ENCODE results near the gene GAS6. TPM values are rescaled to one million over a fixed set of nuclear protein-coding genes. Genes with fewer than 3 reads are reported as not detected.
"Not testable (repeated sequence)": the region's sequence is repeated elsewhere in the genome, so short reads cannot be mapped to it uniquely, and the experiment has no call there.

GAS6 gene
- 42.9 and 102 TPM in 2 replicates for total RNA-seq (ENCODE audit: low replicate concordance)
- long read RNA-seq, partial matches to known transcripts: 13 of 21 reads
- long read RNA-seq, other reads (novel, unspliced or antisense): 4 of 21 reads

DNA sequence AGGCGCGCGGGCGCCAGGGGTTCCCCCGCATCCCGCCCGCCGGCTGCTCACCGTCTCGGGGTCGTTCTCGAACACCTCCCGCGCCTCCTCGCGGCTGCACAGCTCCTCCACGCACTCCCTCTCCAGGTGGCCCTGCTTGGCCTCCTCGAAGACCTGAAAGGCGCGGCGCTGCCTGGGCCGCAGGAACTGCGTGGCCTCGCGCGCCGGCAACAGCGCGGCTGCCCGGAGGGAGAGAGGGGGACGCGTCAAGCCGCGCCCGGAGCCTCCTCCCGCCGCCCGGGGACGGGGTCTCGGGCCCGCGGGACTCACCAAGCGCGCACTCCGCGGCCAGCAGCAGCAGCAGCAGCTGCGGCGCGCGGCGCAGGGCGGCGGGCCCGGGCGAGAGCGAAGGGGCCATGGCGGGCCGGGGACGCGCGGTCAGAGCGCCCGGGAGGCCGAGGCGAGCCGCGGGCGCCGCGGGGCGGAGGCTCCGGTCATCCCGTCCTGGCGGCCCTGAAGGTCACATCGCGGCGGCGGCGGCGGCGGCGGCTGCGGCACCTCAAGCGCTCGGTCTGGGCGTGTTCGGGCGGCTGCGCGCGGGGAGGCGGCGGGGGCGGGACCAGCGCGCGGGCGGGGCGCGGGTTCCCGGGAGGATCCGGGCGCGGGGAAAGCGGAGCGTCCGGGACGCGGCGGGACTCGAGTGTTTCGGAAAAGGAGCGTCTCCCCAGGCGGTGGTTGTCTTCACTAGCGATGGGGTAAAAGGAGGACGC, at the start of gene GAS6:
Gene GAS6, minus strand, starts transcription at position 553 of the 749 bp plus-strand sequence. Its CDS starts 156 bp downstream, at position 397.
- Mint-ChIP-seq H3K4me1 (ENCODE audit: unreplicated experiment) (peaks cover 31% of the 10 kb centered on the region), H3K9me3 (no peaks in the 10 kb centered on the region), H3K4me3 (peak within 1 kb of the TSS; percentile 90), H3K27ac (peak within 1 kb of the TSS; percentile 82), H3K36me3 (peaks cover 8% of the 10 kb centered on the region), H3K27me3 (peaks cover 36% of the 10 kb centered on the region)
- DNase-seq (ENCODE audit: extremely low spot score, unreplicated experiment): peak; percentile 69
- TF ChIP-seq, protein P1, sequence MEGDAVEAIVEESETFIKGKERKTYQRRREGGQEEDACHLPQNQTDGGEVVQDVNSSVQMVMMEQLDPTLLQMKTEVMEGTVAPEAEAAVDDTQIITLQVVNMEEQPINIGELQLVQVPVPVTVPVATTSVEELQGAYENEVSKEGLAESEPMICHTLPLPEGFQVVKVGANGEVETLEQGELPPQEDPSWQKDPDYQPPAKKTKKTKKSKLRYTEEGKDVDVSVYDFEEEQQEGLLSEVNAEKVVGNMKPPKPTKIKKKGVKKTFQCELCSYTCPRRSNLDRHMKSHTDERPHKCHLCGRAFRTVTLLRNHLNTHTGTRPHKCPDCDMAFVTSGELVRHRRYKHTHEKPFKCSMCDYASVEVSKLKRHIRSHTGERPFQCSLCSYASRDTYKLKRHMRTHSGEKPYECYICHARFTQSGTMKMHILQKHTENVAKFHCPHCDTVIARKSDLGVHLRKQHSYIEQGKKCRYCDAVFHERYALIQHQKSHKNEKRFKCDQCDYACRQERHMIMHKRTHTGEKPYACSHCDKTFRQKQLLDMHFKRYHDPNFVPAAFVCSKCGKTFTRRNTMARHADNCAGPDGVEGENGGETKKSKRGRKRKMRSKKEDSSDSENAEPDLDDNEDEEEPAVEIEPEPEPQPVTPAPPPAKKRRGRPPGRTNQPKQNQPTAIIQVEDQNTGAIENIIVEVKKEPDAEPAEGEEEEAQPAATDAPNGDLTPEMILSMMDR (conservative IDR thresholded peaks at IDR 0.05): peak; percentile 26

DNA sequence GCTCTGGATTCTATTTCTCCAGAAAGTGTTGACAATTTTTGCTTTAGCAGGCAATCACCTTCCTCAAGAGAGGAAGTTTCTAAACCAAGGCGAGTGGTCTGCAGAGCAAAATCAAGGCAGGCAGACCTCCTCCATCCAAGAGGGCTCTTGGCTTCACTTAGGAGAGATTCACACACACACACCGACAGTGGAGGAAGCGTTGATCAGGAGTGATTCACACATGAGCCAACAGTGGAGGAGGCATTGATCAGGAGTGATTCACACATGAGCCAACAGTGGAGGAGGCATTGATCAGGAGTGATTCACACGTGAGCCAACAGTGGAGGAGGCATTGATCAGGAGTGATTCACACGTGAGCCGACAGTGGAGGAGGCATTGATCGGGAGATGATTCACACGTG, 49.5 kb upstream of the GAS6 start:
- H3K36me3 Mint-ChIP-seq; H3K27ac Mint-ChIP-seq; H3K4me3 Mint-ChIP-seq; H3K4me1 Mint-ChIP-seq (ENCODE audit: unreplicated experiment); H3K9me3 Mint-ChIP-seq: not testable (repeated sequence)
- DNase-seq (ENCODE audit: extremely low spot score, unreplicated experiment): peak; percentile 16
- peaks cover 39% of the 10 kb centered on the region for H3K27me3 Mint-ChIP-seq

- Mint-ChIP-seq H3K27ac (no peak overlapping the region), H3K4me1 (ENCODE audit: unreplicated experiment) (peaks cover 6% of the 10 kb centered on the region), H3K4me3 (no peak overlapping the region), H3K9me3 (no peaks in the 10 kb centered on the region), H3K36me3 (no peaks in the 10 kb centered on the region), H3K27me3 (peaks cover 41% of the 10 kb centered on the region)
- no peak for DNase-seq (ENCODE audit: extremely low spot score, unreplicated experiment)
- TF ChIP-seq, protein P1 (conservative IDR thresholded peaks at IDR 0.05): no peak
Measured at GRCh38 chr13:113912596-113912995, 48.7 kb upstream of the GAS6 start.

DNA sequence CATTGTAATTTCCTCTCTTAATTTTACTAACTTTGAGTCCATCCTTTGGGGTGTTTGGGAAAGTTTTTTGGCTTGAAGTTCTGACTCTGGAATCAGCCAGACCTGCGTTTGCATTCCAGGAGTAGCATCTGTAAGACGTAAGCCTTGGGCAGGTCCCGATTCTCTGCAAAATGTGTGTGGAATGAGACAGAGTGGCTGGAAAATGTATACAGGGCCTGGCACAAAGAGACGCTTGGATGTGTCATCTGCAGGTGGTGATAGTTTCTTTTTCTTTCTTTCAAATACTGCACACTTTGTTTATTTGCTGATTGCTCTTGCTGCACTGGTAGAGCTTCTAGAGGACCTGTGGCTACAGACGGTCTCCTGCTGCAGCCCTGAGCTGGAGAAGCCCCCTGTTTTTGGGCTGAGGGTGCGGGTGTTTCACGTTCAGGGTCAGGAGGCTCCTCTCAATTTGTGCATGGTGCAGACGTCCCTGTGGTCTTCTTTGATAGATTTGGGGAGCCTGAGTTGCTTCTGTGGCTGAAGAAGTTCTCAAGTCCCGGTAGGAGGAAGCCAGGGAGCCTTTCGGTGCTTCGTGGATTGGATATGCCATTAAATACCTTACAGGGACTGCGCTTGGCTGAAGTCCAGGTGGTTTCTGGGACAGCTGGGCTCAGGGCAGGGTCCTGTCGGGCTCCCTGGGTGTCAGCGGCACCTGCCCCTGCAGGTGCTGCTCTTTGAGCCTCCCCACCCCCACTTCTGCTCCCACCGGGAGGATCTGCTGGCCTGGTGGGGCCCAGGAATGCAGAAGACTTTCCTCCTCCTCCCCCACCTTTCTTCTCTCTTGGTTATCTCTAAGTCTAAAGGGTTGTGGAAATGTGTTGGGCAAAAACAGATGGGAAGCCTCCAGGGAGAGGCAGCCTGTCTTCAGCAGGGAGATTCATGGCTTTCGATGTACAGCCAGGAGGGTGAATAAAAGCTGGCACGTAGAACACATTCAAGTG, 44.0 kb upstream of the GAS6 start:
- DNase-seq (ENCODE audit: extremely low spot score, unreplicated experiment): peak; percentile 59
- Mint-ChIP-seq H3K27ac (no peak overlapping the region), H3K9me3 (no peaks in the 10 kb centered on the region), H3K36me3 (no peaks in the 10 kb centered on the region), H3K27me3 (peaks cover 21% of the 10 kb centered on the region), H3K4me1 (ENCODE audit: unreplicated experiment) (peaks cover 6% of the 10 kb centered on the region), H3K4me3 (no peak overlapping the region)
- TF ChIP-seq, protein P1 (conservative IDR thresholded peaks at IDR 0.05): no peak

DNA sequence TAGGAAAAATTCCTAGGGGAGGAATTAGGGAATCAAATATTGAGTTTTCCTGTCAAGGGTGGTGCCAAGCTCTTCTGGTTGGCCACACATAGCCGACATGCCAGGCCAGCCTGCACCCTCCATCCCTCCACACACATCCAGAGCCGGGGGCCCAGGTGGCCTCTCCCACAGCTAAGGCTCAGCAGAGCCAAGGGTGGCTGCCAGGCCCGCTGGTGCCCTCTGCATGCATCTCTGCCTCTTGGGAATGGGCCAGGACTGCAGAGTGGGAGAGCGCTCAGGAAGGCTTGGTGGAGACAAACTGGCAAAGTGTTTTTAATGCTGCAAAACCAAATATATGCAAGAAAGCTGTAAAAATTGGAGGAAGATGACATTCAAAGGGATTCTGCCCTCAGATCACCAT, 42.7 kb upstream of the GAS6 start:
- peak; percentile 49 for DNase-seq (ENCODE audit: extremely low spot score, unreplicated experiment)
- Mint-ChIP-seq H3K9me3 (no peaks in the 10 kb centered on the region), H3K4me3 (no peak overlapping the region), H3K27ac (no peak overlapping the region), H3K4me1 (ENCODE audit: unreplicated experiment) (peaks cover 6% of the 10 kb centered on the region), H3K36me3 (no peaks in the 10 kb centered on the region), H3K27me3 (peaks cover 11% of the 10 kb centered on the region)
- TF ChIP-seq, protein P1 (conservative IDR thresholded peaks at IDR 0.05): no peak

Measured in type B pancreatic cell (in vitro differentiated cells).